Naive B cell (primary cell): Measurements from ENCODE around the gene SH2D7. TPM values are rescaled to one million over a fixed set of nuclear protein-coding genes. Genes with fewer than 3 reads are reported as not detected.

ENCODE experiments used
- ATAC-seq, 2 donors: fragments of 150-1000 bp; cut with Tn5 transposase; 2 replicates each; pipeline ENCODE4 v1.10.0; 2021; ENCODE audit warnings: low read depth in 2 of 2, mild to moderate bottlenecking in 2 of 2, moderate library complexity in 2 of 2
- DNase-seq: peaks from one replicate; pipeline ENCODE4 v3.0.0; 2022
- H3K27ac Mint-ChIP-seq, 6 donors: one replicate each; pipeline ENCODE4 v1.8.0; 2020 to 2022; ENCODE audit warnings: mild to moderate bottlenecking in 6 of 6, mixed read lengths in 6 of 6, moderate library complexity in 5 of 6, inconsistent platforms in 2 of 6
- H3K27me3 Mint-ChIP-seq, 3 donors: one replicate each; pipeline ENCODE4 v1.8.0; 2021 to 2022; ENCODE audit warnings: mixed read lengths in 3 of 3, mild to moderate bottlenecking in 1 of 3
- H3K36me3 Mint-ChIP-seq, 2 donors: one replicate each; pipeline ENCODE4 v1.8.0; 2020 to 2022; ENCODE audit warnings: mixed read lengths in 2 of 2, inconsistent platforms in 1 of 2, mild to moderate bottlenecking in 1 of 2
- H3K4me1 Mint-ChIP-seq, 3 donors: one replicate each; pipeline ENCODE4 v1.8.0; 2020 to 2022; ENCODE audit warnings: mixed read lengths in 3 of 3, inconsistent platforms in 1 of 3, mild to moderate bottlenecking in 1 of 3, moderate library complexity in 1 of 3
- H3K4me3 Mint-ChIP-seq, 8 donors: one replicate each; pipeline ENCODE4 v1.8.0; 2020 to 2022; ENCODE audit warnings: mild to moderate bottlenecking in 8 of 8, mixed read lengths in 8 of 8, moderate library complexity in 8 of 8, inconsistent platforms in 2 of 8
- H3K9me3 Mint-ChIP-seq, 7 donors: one replicate each; pipeline ENCODE4 v1.8.0; 2020 to 2022; ENCODE audit warnings: mixed read lengths in 7 of 7, mild to moderate bottlenecking in 5 of 7, inconsistent platforms in 2 of 7, moderate library complexity in 1 of 7
- polyA plus RNA-seq, 6 donors: library from polyadenylated mRNA; unstranded; fragments of 300-500 nt; fragmentation: Illumina TruSeq; gene quantifications; one replicate each; pipeline ENCODE4 v1.2.3, GENCODE V29; 2021; ENCODE audit warnings: low read depth in 6 of 6

The SH2D7 gene
- polyA plus RNA-seq, 6 donors from 2014 or later, result not detected

DNA sequence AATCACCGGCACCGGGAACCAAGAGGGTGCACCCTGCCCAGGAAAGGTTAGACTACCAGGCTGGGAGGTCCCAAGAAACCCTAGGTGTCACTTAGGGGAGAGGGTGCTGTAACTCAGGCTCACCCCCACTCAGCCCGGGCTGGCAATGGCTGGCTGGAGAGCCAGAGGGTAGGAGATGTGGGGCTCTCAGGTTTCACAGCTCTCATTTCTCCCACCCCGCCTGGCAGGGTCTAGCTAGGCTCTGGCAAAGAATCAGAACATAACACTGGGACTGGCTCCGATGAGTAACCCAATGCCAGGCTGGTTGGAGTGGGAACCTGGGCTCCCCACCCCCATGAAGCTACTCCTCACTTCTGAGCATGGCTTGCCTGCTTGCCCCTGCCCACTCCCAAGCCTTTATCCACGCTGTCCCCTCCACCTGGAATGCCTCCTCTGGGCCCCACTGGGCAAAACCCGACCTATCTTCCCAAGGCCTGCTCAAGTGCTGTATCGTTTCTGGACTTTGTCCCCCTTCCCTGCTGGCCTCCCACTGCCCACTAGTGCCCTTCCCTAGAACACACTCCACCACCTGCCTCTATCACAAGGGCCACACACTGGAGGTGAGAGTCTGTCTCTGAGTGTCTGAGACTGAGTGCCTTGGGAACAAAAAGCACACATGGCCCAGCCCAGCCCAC lies 36.9 kb downstream of the SH2D7 start:
- no peaks in the 10 kb centered on the region for H3K9me3 Mint-ChIP-seq
- H3K4me1 Mint-ChIP-seq, result peaks cover 12 to 29% (median 17%) of the 10 kb centered on the region in 3 donors
- H3K36me3 Mint-ChIP-seq, result no peaks in the 10 kb centered on the region
- no peak for DNase-seq
- ATAC-seq, result no peak
- no peaks in the 10 kb centered on the region for H3K27me3 Mint-ChIP-seq
- peak overlapping the region in 3 of 6 donors; percentile 13 to 91 (median 45) for H3K27ac Mint-ChIP-seq
- peak overlapping the region in 1 of 8 donors; percentile 78 for H3K4me3 Mint-ChIP-seq

GRCh38 chr15:78129751-78130287 lies 37.5 kb downstream of the SH2D7 start:
- H3K9me3 Mint-ChIP-seq, result no peaks in the 10 kb centered on the region
- H3K4me1 Mint-ChIP-seq, result peaks cover 12 to 29% (median 17%) of the 10 kb centered on the region in 3 donors
- H3K27me3 Mint-ChIP-seq, result no peaks in the 10 kb centered on the region
- peak overlapping the region; percentile 77 to 95 (median 86) for H3K4me3 Mint-ChIP-seq
- ATAC-seq (no peak), DNase-seq (no peak)
- no peaks in the 10 kb centered on the region for H3K36me3 Mint-ChIP-seq
- peak overlapping the region in 3 of 6 donors; percentile 55 to 91 (median 82) for H3K27ac Mint-ChIP-seq

GRCh38 chr15:78130466-78131294 lies 38.3 kb downstream of the SH2D7 start:
- H3K27me3 Mint-ChIP-seq, result no peaks in the 10 kb centered on the region
- no peak for DNase-seq
- H3K27ac Mint-ChIP-seq, result peak overlapping the region in 4 of 6 donors; percentile 82 to 96 (median 86)

DNA sequence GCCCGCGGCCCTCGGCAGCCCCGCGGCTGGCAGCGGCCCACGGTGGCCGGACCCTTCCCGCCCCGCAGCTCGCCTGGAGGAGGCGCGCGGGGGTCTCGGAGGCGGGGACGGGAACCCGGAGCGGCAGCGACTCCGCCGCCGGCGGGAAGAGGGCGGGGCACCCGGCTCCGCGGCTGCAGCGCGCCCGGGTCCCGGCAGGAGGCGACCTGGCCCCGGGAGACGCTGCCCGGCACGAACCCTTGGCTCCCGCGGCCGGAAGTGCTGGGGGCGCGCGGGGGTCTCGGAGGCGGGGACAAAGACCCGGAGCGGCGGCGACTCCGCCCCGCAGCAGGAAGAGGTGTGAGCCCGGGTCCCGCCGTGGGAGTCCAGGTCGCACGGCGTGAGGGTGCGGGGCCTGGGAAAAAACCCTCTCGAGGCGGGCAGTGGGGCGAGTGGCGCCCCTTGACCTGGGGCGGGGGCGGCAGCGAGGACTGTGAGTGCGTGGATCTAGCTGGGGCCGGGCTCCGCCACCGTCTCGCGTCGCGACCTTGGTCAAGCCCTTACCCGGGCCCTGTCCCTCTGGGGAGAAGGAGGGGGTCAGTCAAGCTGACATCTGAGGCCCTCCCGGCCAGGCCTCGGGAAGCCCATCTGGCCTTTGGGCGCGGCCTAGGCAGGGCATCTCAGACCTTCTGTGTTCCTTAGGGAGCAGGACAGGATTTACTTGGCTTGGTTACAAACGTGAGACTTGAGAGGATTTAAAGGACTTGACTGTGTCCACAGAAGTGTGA lies 39.1 kb downstream of the SH2D7 start, which contains the start of gene CIB2:
Gene CIB2 (minus strand): TSS at position 151 of the 767 bp plus-strand sequence. CDS start 230 bp downstream, outside the sequence.
- peak within 1 kb of the TSS; percentile 84 to 95 (median 89) for H3K4me3 Mint-ChIP-seq
- ATAC-seq, result peak; percentile 85 to 86
- H3K4me1 Mint-ChIP-seq, result peaks cover 12 to 30% (median 17%) of the 10 kb centered on the region in 3 donors
- DNase-seq, result peak; percentile 79
- peak within 1 kb of the TSS; percentile 34 to 96 (median 86) for H3K27ac Mint-ChIP-seq
- no peaks in the 10 kb centered on the region for H3K27me3 Mint-ChIP-seq
- H3K9me3 Mint-ChIP-seq, result no peaks in the 10 kb centered on the region
- no peaks in the 10 kb centered on the region for H3K36me3 Mint-ChIP-seq

More at GRCh38 chr15:78130466-78131294, 38.3 kb downstream of the SH2D7 start:
- H3K4me3 Mint-ChIP-seq, result peak overlapping the region; percentile 77 to 95 (median 88)
- peaks cover 12 to 29% (median 17%) of the 10 kb centered on the region in 3 donors for H3K4me1 Mint-ChIP-seq
- H3K9me3 Mint-ChIP-seq, result no peaks in the 10 kb centered on the region
- peak; percentile 68 to 69 for ATAC-seq
- H3K36me3 Mint-ChIP-seq, result no peaks in the 10 kb centered on the region

DNA sequence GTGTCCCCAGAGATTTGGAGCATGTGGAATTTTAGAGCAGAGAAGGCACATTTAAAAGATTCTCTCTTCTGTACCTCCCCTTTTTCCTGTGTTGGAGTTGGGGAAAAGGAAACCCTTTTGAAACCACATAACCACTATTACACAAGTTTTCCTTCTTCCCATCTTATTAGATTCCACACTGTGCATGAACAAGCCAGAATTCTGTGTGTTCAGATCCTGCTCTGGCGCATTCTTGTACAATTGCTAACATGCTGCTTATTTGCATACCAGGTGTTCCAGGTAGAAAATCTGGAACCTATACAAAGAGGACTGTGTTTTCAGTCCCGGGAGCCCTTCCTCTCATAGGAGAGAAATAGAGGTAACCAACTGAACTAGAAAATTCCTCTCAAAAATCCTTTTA lies 41.4 kb downstream of the SH2D7 start:
- H3K27ac Mint-ChIP-seq, result no peak overlapping the region
- no peak for ATAC-seq
- peaks cover 12 to 28% (median 17%) of the 10 kb centered on the region in 3 donors for H3K4me1 Mint-ChIP-seq
- DNase-seq, result no peak
- H3K4me3 Mint-ChIP-seq, result peak overlapping the region in 1 of 8 donors; percentile 56
- no peaks in the 10 kb centered on the region for H3K27me3 Mint-ChIP-seq
- no peaks in the 10 kb centered on the region for H3K36me3 Mint-ChIP-seq
- no peaks in the 10 kb centered on the region for H3K9me3 Mint-ChIP-seq

GRCh38 chr15:78139578-78139977 lies 47.2 kb downstream of the SH2D7 start:
- Mint-ChIP-seq H3K4me1 (peaks cover 0 to 6% (median 6%) of the 10 kb centered on the region in 3 donors), H3K27ac (peak overlapping the region in 1 of 6 donors; percentile 39), H3K27me3 (no peaks in the 10 kb centered on the region), H3K4me3 (no peak overlapping the region), H3K9me3 (peaks cover 0 to 1% (median 0%) of the 10 kb centered on the region in 7 donors), H3K36me3 (no peaks in the 10 kb centered on the region)
- ATAC-seq (no peak), DNase-seq (no peak)

- ATAC-seq (no peak), DNase-seq (no peak)
- Mint-ChIP-seq H3K4me3 (no peak overlapping the region), H3K4me1 (peaks cover 0 to 6% (median 6%) of the 10 kb centered on the region in 3 donors), H3K27ac (peak overlapping the region in 1 of 6 donors; percentile 5), H3K36me3 (no peaks in the 10 kb centered on the region), H3K27me3 (no peaks in the 10 kb centered on the region), H3K9me3 (peaks cover 0 to 1% (median 0%) of the 10 kb centered on the region in 7 donors)
These were observed 47.9 kb downstream of the SH2D7 start for GRCh38 chr15:78140292-78140691.

- ATAC-seq, result no peak
- Mint-ChIP-seq H3K27me3 (no peaks in the 10 kb centered on the region), H3K36me3 (no peaks in the 10 kb centered on the region), H3K4me1 (peaks cover 3 to 8% (median 6%) of the 10 kb centered on the region in 3 donors), H3K4me3 (peak overlapping the region in 1 of 8 donors; percentile 34), H3K27ac (peak overlapping the region in 1 of 6 donors; percentile 90), H3K9me3 (peaks cover 0 to 1% (median 0%) of the 10 kb centered on the region in 7 donors)
- no peak for DNase-seq
These were observed 50.0 kb downstream of the SH2D7 start for GRCh38 chr15:78142332-78142731.

DNA sequence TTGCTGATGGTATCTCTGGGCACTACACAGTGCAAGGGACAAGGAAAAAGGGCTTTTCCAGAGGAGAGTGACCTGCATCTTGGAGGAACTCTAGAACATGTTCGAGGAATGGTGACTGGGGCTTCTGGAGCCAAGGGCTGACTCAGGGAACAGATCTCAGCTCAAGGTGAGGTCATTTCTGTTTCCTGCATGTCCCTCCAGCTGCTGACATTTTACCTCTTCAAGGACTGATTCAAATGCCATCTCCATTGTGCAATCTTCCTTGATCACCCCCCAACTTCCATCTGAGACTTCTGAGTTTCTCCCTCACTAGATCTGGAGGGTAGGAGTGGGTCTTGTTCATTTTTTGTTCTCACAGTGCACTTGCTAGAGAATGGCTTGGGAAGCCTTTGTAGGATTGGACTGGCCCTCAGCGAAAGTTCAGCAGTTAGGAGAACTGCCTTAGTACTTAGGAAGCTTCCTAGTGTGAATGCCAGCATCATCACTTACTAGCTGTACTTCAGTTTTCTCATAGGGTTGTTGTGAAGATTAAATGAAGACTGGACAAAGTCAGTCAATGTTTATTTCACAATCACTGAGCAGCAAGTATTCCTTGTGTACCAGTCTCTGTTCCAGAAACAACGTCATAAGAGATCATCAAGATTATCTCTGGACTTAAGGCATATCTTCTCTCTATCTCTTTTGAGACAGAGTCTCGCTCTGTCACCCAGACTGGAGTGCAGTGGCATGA lies 54.2 kb downstream of the SH2D7 start:
- H3K27ac Mint-ChIP-seq, result no peak overlapping the region
- H3K4me3 Mint-ChIP-seq, result peak overlapping the region in 3 of 8 donors; percentile 44 to 87 (median 64)
- peaks cover 0 to 1% (median 0%) of the 10 kb centered on the region in 7 donors for H3K9me3 Mint-ChIP-seq
- no peak for DNase-seq
- no peaks in the 10 kb centered on the region for H3K36me3 Mint-ChIP-seq
- H3K27me3 Mint-ChIP-seq, result no peaks in the 10 kb centered on the region
- H3K4me1 Mint-ChIP-seq, result peaks cover 28 to 40% (median 32%) of the 10 kb centered on the region in 3 donors
- no peak for ATAC-seq

DNA sequence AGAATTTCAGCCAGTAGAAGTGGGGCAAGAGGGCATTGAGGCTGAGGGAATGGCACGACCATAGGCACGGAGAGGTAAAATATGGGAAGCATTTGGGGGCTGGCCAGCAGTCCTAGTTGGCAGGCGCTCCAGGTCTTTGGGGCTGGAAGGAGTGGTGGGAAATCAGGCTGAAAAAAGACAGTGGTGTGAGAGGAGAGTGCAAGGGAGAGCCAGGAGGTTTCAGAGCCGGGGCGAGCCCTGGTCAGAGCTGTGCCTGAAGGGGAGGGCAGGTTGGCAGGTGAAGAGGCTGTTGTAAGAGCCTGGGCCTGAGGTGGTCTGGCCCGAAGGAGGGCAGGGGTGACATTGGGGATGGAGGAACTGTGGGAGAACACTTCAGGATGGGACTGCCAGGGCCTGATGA lies 55.2 kb downstream of the SH2D7 start:
- DNase-seq, result no peak
- Mint-ChIP-seq H3K36me3 (no peaks in the 10 kb centered on the region), H3K4me1 (peaks cover 28 to 37% (median 34%) of the 10 kb centered on the region in 3 donors), H3K9me3 (peaks cover 0 to 1% (median 0%) of the 10 kb centered on the region in 7 donors), H3K4me3 (peak overlapping the region; percentile 15 to 97 (median 91)), H3K27me3 (no peaks in the 10 kb centered on the region), H3K27ac (peak overlapping the region in 2 of 6 donors; percentile 70 to 88)
- ATAC-seq, result no peak

GRCh38 chr15:78148392-78149067 lies 56.2 kb downstream of the SH2D7 start:
- H3K27me3 Mint-ChIP-seq, result no peaks in the 10 kb centered on the region
- H3K4me1 Mint-ChIP-seq, result peaks cover 34 to 46% (median 36%) of the 10 kb centered on the region in 3 donors
- H3K9me3 Mint-ChIP-seq, result no peaks in the 10 kb centered on the region
- ATAC-seq (peak; percentile 6 to 9), DNase-seq (no peak)
- peak overlapping the region; percentile 85 to 97 (median 96) for H3K4me3 Mint-ChIP-seq
- H3K27ac Mint-ChIP-seq, result peak overlapping the region; percentile 89 to 97 (median 92)
- H3K36me3 Mint-ChIP-seq, result no peaks in the 10 kb centered on the region
